Fibroblast of pulmonary artery (primary cell): Measurements from ENCODE around the gene CLSTN2.

Source experiments
- DNase-seq: peaks from one replicate; pipeline ENCODE4 v3.0.0-alpha.2; 2010; ENCODE audit warnings: low read depth
- H3K4me3 ChIP-seq: replicated peaks from 2 replicates; pipeline ENCODE4 v1.5.1; 2011; ENCODE audit warnings: low read depth, mild to moderate bottlenecking, control low read depth, low read length, moderate library complexity
- CTCF ChIP-seq: IDR thresholded peaks from 2 replicates; pipeline ENCODE4 v1.5.1; 2011; ENCODE audit warnings: mild to moderate bottlenecking, control low read depth, low read length, inconsistent platforms; ENCODE audit errors: missing control alignments

The CLSTN2 gene

GRCh38 chr3:140529558-140529957 is 594.6 kb downstream of the CLSTN2 start:
- DNase-seq: no peak
- no peak for TF ChIP-seq CTCF
- no peak overlapping the region for H3K4me3 ChIP-seq

- DNase-seq: no peak
- no peak for TF ChIP-seq CTCF
- H3K4me3 ChIP-seq: no peak overlapping the region
Observed at GRCh38 chr3:140530131-140530530, 595.1 kb downstream of the CLSTN2 start.

- DNase-seq: no peak
- H3K4me3 ChIP-seq: no peak overlapping the region
- no peak for TF ChIP-seq CTCF
Observed at GRCh38 chr3:140530603-140531002, 595.6 kb downstream of the CLSTN2 start.

GRCh38 chr3:140532793-140533330 is 597.9 kb downstream of the CLSTN2 start:
- TF ChIP-seq CTCF: no peak
- no peak overlapping the region for H3K4me3 ChIP-seq
- DNase-seq: no peak

- no peak for DNase-seq
- no peak for TF ChIP-seq CTCF
- H3K4me3 ChIP-seq: no peak overlapping the region
Observed at GRCh38 chr3:140536926-140537726, 602.1 kb downstream of the CLSTN2 start.

- no peak for TF ChIP-seq CTCF
- H3K4me3 ChIP-seq: no peak overlapping the region
- no peak for DNase-seq
Observed at GRCh38 chr3:140537727-140538082, 602.7 kb downstream of the CLSTN2 start.

GRCh38 chr3:140540262-140540661 is 605.3 kb downstream of the CLSTN2 start:
- no peak overlapping the region for H3K4me3 ChIP-seq
- TF ChIP-seq CTCF: no peak
- DNase-seq: no peak
